ENCODE data around the gene RNF31. TPM values are rescaled to one million over a fixed set of nuclear protein-coding genes. Genes with fewer than 3 reads are reported as not detected.

Gene RNF31
- total and polyA plus RNA-seq, 2 donors (not counting 1 experiment from before 2014, with no cell fraction given): 69.8 to 103 TPM

GRCh38 chr14:24176599-24176998 lies 29.3 kb downstream of the RNF31 start:
- H3K27ac ChIP-seq (ENCODE audit: low read length in 2 of 2): no peak overlapping the region
- ATAC-seq (ENCODE audit: low read depth) (no peak), DNase-seq (no peak)
- H3K4me3 Mint-ChIP-seq: no peak overlapping the region
- no peaks in the 10 kb centered on the region for H3K27me3 ChIP-seq (replicated peaks in 1 of 4; ENCODE audit: control extremely low read depth in 1 of 4, control insufficient read depth in 3 of 4, insufficient read depth in 4 of 4, low read length in 3 of 4)
- H3K4me3 ChIP-seq (ENCODE audit: control extremely low read depth in 1 of 5, extremely low read depth in 1 of 5, insufficient read depth in 1 of 5, low read depth in 2 of 5, low read length in 4 of 5): no peak overlapping the region
- H3K79me2 ChIP-seq (ENCODE audit: control insufficient read depth, insufficient read depth, low read length): no peaks in the 10 kb centered on the region
- peaks cover 1 to 38% of the 10 kb centered on the region in 2 experiments for H3K36me3 ChIP-seq (replicated peaks in 1 of 2; ENCODE audit: control extremely low read depth in 1 of 2, control insufficient read depth in 1 of 2, extremely low read depth in 1 of 2, insufficient read depth in 2 of 2, low read length in 1 of 2)
- CTCF ChIA-PET: interaction anchor here (1.1 kb wide), 1 partner anchor 86 kb away, joined by 4 read pairs; no protein-coding TSS in a partner anchor
- H3K27me3 Mint-ChIP-seq: no peaks in the 10 kb centered on the region
- H3K9me3 ChIP-seq (ENCODE audit: control extremely low read depth in 1 of 3, control insufficient read depth in 2 of 3, insufficient read depth in 1 of 3, low read length in 2 of 3): no peaks in the 10 kb centered on the region
- H4K20me1 ChIP-seq (ENCODE audit: control insufficient read depth, insufficient read depth, low read length, poor library complexity, severe bottlenecking): no peaks in the 10 kb centered on the region
- POLR2A ChIA-PET: interaction anchor here (0.6 to 1.7 kb wide), 2 partner anchors 16 to 66 kb away, joined by 4 to 5 read pairs; partner anchors contain the start of gene IRF9
- TF ChIP-seq CTCF (IDR thresholded peaks at IDR 0.05): no peak
- no peak for TF ChIP-seq EZH2 (IDR thresholded peaks at IDR 0.05; ENCODE audit: borderline replicate concordance, insufficient read depth, low read depth, low read length, poor library complexity, severe bottlenecking)
- H3K9ac ChIP-seq (ENCODE audit: low read length): no peak overlapping the region
- H2AFZ ChIP-seq (ENCODE audit: insufficient read depth, low read depth, low read length, poor library complexity, severe bottlenecking): no peak overlapping the region
- WGBS (ENCODE audit: insufficient coverage): 98% methylated on average over 5 of the region's 5 CpGs
- peaks cover 8 to 14% of the 10 kb centered on the region in 2 donors for H3K4me1 ChIP-seq (ENCODE audit: control insufficient read depth in 2 of 2, insufficient read depth in 2 of 2, low read length in 2 of 2)
- H3K27ac Mint-ChIP-seq: no peak overlapping the region
- no peaks in the 10 kb centered on the region for H3K9me3 Mint-ChIP-seq (ENCODE audit: insufficient read depth)
- H3K4me1 Mint-ChIP-seq: peaks cover 20% of the 10 kb centered on the region
- no peak overlapping the region for H3K4me2 ChIP-seq (replicated peaks; ENCODE audit: low read depth, low read length, poor library complexity, severe bottlenecking)
- intact Hi-C loops (cut with micrococcal nuclease): no loop called here

DNA sequence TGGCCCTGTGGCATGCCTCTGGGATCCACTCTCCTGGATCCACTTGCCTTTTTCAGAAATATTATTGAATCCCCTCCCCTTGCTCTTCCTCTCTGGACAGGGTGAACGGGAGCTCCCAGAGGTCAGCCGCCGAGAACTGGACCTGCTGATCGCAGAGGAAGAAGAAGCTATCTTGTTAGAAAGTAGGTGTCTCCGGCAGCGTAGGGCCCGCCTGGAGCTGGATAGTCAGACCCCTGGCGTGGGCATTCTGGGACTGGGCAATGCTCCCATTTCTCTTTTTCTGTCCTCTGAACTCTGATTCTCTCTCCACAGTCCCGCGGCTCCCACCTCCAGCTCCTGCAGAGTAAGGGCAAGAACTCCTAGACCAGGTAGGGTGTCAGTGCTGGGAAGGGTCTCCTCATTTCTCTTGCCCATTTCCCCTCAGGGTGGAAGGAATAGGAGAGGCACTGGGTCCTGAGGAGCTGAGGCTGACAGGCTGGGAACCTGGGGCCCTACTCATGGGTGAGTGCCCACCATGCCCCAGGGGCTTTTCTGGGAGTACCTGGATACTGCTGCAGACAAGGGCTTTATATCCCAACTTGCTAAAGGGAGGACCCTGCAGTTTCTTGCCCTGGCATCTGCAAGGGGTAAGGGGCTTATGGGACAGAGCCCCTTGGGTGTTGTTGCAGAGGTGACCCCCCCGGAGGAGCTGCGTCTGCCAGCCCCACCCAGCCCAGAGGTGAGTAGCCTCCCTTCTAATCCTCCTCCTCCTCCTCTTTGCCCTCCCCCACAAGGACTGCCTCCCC lies 29.9 kb downstream of the RNF31 start:
- POLR2A ChIA-PET: interaction anchor here (1.7 kb wide), 1 partner anchor 16 kb away, joined by 4 read pairs; the partner anchor contains the start of gene IRF9
- Histone ChIP-seq H3K4me1 (ENCODE audit: control insufficient read depth in 2 of 2, insufficient read depth in 2 of 2, low read length in 2 of 2) (peaks cover 5 to 9% of the 10 kb centered on the region in 2 donors), H3K27me3 (replicated peaks in 1 of 4; ENCODE audit: control extremely low read depth in 1 of 4, control insufficient read depth in 3 of 4, insufficient read depth in 4 of 4, low read length in 3 of 4) (no peaks in the 10 kb centered on the region), H4K20me1 (ENCODE audit: control insufficient read depth, insufficient read depth, low read length, poor library complexity, severe bottlenecking) (no peaks in the 10 kb centered on the region), H3K4me2 (replicated peaks; ENCODE audit: low read depth, low read length, poor library complexity, severe bottlenecking) (no peak overlapping the region), H3K27ac (ENCODE audit: low read length in 2 of 2) (no peak overlapping the region), H3K9me3 (ENCODE audit: control extremely low read depth in 1 of 3, control insufficient read depth in 2 of 3, insufficient read depth in 1 of 3, low read length in 2 of 3) (no peaks in the 10 kb centered on the region), H3K9ac (ENCODE audit: low read length) (no peak overlapping the region), H3K4me3 (ENCODE audit: control extremely low read depth in 1 of 5, extremely low read depth in 1 of 5, insufficient read depth in 1 of 5, low read depth in 2 of 5, low read length in 4 of 5) (no peak overlapping the region), H2AFZ (ENCODE audit: insufficient read depth, low read depth, low read length, poor library complexity, severe bottlenecking) (no peak overlapping the region), H3K36me3 (replicated peaks in 1 of 2; ENCODE audit: control extremely low read depth in 1 of 2, control insufficient read depth in 1 of 2, extremely low read depth in 1 of 2, insufficient read depth in 2 of 2, low read length in 1 of 2) (peaks cover 3 to 44% of the 10 kb centered on the region in 2 experiments), H3K79me2 (ENCODE audit: control insufficient read depth, insufficient read depth, low read length) (no peaks in the 10 kb centered on the region)
- no peak for DNase-seq
- no peak overlapping the region for H3K27ac Mint-ChIP-seq
- CTCF ChIA-PET: interaction anchor here (1.1 kb wide), 1 partner anchor 86 kb away, joined by 4 read pairs; no protein-coding TSS in a partner anchor
- H3K4me1 Mint-ChIP-seq: peaks cover 13% of the 10 kb centered on the region
- ATAC-seq (ENCODE audit: low read depth): no peak
- intact Hi-C loops (cut with micrococcal nuclease): no loop called here
- H3K27me3 Mint-ChIP-seq: no peaks in the 10 kb centered on the region
- no peak for TF ChIP-seq EZH2 (IDR thresholded peaks at IDR 0.05; ENCODE audit: borderline replicate concordance, insufficient read depth, low read depth, low read length, poor library complexity, severe bottlenecking)
- TF ChIP-seq CTCF (IDR thresholded peaks at IDR 0.05): no peak
- H3K4me3 Mint-ChIP-seq: no peak overlapping the region
- no peaks in the 10 kb centered on the region for H3K9me3 Mint-ChIP-seq (ENCODE audit: insufficient read depth)
- no CpG with 5 or more reads among the region's 12 CpGs for WGBS (ENCODE audit: insufficient coverage)
